ENCODE data around the gene THSD4. TPM values are rescaled to one million over a fixed set of nuclear protein-coding genes. Genes with fewer than 3 reads are reported as not detected.

The THSD4 gene
- total RNA-seq, 2 experiments from 2014 or later = not detected

GRCh38 chr15:71742964-71743363 is 627.7 kb downstream of the THSD4 start:
- no peak for ATAC-seq
- no peak for TF ChIP-seq CTCF (IDR thresholded peaks at IDR 0.05)
- Mint-ChIP-seq H3K4me3 (no peak overlapping the region), H3K36me3 (ENCODE audit: low read depth) (no peaks in the 10 kb centered on the region), H3K27ac (no peak overlapping the region), H3K4me1 (ENCODE audit: low read depth) (peaks cover 3% of the 10 kb centered on the region), H3K27me3 (peaks cover 4% of the 10 kb centered on the region), H3K9me3 (no peaks in the 10 kb centered on the region)
- DNase-seq = no peak
- intact Hi-C loops (cut with micrococcal nuclease) = loop anchor here (5.0 kb wide), 1 partner anchor 414 kb away; no protein-coding TSS in a partner anchor
- ChIA-PET CTCF (interaction anchor here (0.7 to 2.8 kb wide), 17 partner anchors 10 to 413 kb away, joined by 3 to 26 read pairs (median 5); no protein-coding TSS in a partner anchor), POLR2A (interaction anchor here (0.6 kb wide), 1 partner anchor 14 kb away, joined by 5 read pairs; no protein-coding TSS in a partner anchor)

GRCh38 chr15:71743861-71744382 is 628.7 kb downstream of the THSD4 start:
- H3K9me3 Mint-ChIP-seq = no peaks in the 10 kb centered on the region
- intact Hi-C loops (cut with micrococcal nuclease) = loop anchor here (5.0 kb wide), 1 partner anchor 413 kb away; no protein-coding TSS in a partner anchor
- DNase-seq (peak; percentile 69), ATAC-seq (peak; percentile 20)
- peak; percentile 82 for TF ChIP-seq CTCF (IDR thresholded peaks at IDR 0.05)
- no peak overlapping the region for H3K27ac Mint-ChIP-seq
- no peaks in the 10 kb centered on the region for H3K36me3 Mint-ChIP-seq (ENCODE audit: low read depth)
- POLR2A ChIA-PET = no interaction called here
- H3K4me3 Mint-ChIP-seq = no peak overlapping the region
- peaks cover 3% of the 10 kb centered on the region for H3K4me1 Mint-ChIP-seq (ENCODE audit: low read depth)
- H3K27me3 Mint-ChIP-seq = peaks cover 4% of the 10 kb centered on the region
- CTCF ChIA-PET = interaction anchor here (0.7 to 2.8 kb wide), 26 partner anchors 9 to 420 kb away, joined by 3 to 26 read pairs (median 4); no protein-coding TSS in a partner anchor

DNA sequence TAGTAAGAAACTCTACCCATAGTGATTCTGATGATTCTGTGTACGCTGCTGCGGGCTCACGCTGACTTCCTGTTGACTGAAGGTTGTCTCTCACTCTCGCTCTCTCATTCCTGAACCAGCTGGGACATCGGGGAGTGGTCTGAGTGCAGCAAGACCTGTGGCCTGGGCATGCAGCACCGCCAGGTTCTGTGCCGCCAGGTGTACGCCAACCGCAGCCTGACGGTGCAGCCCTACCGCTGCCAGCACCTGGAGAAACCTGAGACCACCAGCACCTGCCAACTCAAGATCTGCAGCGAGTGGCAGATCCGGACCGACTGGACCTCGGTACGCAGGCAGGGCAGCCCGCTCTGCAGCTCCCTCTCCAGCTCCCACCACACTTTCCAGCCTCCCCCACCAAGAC is 631.4 kb downstream of the THSD4 start:
- ChIA-PET POLR2A (no interaction called here), CTCF (no interaction called here)
- Mint-ChIP-seq H3K27ac (no peak overlapping the region), H3K36me3 (ENCODE audit: low read depth) (no peaks in the 10 kb centered on the region), H3K4me3 (no peak overlapping the region), H3K27me3 (peaks cover 5% of the 10 kb centered on the region), H3K4me1 (ENCODE audit: low read depth) (peaks cover 3% of the 10 kb centered on the region), H3K9me3 (no peaks in the 10 kb centered on the region)
- no peak for DNase-seq
- TF ChIP-seq CTCF (IDR thresholded peaks at IDR 0.05) = no peak
- no peak for ATAC-seq
- intact Hi-C loops (cut with micrococcal nuclease) = no loop called here

GRCh38 chr15:71747128-71748083 is 632.1 kb downstream of the THSD4 start:
- Mint-ChIP-seq H3K36me3 (ENCODE audit: low read depth) (no peaks in the 10 kb centered on the region), H3K27me3 (peaks cover 5% of the 10 kb centered on the region), H3K9me3 (no peaks in the 10 kb centered on the region), H3K27ac (no peak overlapping the region), H3K4me1 (ENCODE audit: low read depth) (peaks cover 3% of the 10 kb centered on the region), H3K4me3 (no peak overlapping the region)
- ChIA-PET POLR2A (no interaction called here), CTCF (no interaction called here)
- intact Hi-C loops (cut with micrococcal nuclease) = no loop called here
- DNase-seq (no peak), ATAC-seq (no peak)
- no peak for TF ChIP-seq CTCF (IDR thresholded peaks at IDR 0.05)

DNA sequence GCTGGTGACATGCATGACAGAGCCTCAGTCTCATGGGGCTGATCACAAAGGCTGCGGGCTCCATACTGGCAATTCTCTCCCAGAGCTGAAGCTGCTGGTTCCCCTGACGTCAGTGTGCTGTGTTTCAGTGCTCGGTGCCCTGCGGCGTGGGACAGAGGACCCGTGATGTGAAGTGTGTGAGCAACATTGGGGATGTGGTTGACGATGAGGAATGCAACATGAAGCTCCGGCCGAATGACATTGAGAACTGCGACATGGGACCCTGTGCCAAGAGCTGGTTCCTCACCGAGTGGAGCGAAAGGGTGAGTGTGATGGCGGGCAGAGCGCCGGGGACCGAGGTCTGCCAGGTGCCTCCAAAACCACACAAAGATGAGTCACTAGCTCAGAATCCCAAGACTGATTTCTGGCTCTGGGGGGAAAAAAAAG is 633.0 kb downstream of the THSD4 start:
- no peak for ATAC-seq
- Mint-ChIP-seq H3K27ac (no peak overlapping the region), H3K4me1 (ENCODE audit: low read depth) (peaks cover 3% of the 10 kb centered on the region), H3K36me3 (ENCODE audit: low read depth) (no peaks in the 10 kb centered on the region), H3K4me3 (no peak overlapping the region), H3K27me3 (peaks cover 5% of the 10 kb centered on the region), H3K9me3 (no peaks in the 10 kb centered on the region)
- no peak for TF ChIP-seq CTCF (IDR thresholded peaks at IDR 0.05)
- POLR2A ChIA-PET = no interaction called here
- intact Hi-C loops (cut with micrococcal nuclease) = no loop called here
- DNase-seq = no peak
- CTCF ChIA-PET = interaction anchor here (1.1 kb wide), 1 partner anchor 35 kb away, joined by 3 read pairs; no protein-coding TSS in a partner anchor

All from activated CD8-positive, alpha-beta T cell treated with anti-CD3 and anti-CD28 coated beads for 36 hours (primary cell).